Peyer's patch (tissue), 4 donors: Measurements from ENCODE around the gene NOTUM. TPM values are rescaled to one million over a fixed set of nuclear protein-coding genes. Genes with fewer than 3 reads are reported as not detected.

ENCODE experiments used
- DNase-seq, 3 donors: peaks; one replicate each; pipeline ENCODE4 v3.0.0-alpha.2; 2017 to 2019
- H3K27ac ChIP-seq, 4 donors: fragments of 200-600 bp; sonication (generic); one replicate each; pipeline ENCODE4 v1.5.1; 2016 to 2019
- H3K27me3 ChIP-seq, 2 donors: fragments of 200-600 bp; sonication (generic); one replicate each; pipeline ENCODE4 v1.5.1; 2019
- H3K36me3 ChIP-seq, 3 donors: fragments of 200-600 bp; sonication (generic); one replicate each; pipeline ENCODE4 v1.5.1; 2016 to 2019
- H3K4me1 ChIP-seq, 4 donors: fragments of 200-600 bp; sonication (generic); one replicate each; pipeline ENCODE4 v1.5.1; 2016 to 2019
- H3K4me3 ChIP-seq, 4 donors: fragments of 200-600 bp; sonication (generic); 1 replicate in 3 of 4; 2 replicates in 1 of 4; pipeline ENCODE4 v1.5.1; 2016 to 2019; ENCODE audit warnings: mild to moderate bottlenecking in 1 of 4
- H3K9me3 ChIP-seq, 4 donors: fragments of 200-600 bp; sonication (generic); one replicate each; pipeline ENCODE4 v1.5.1; 2016 to 2019; ENCODE audit warnings: mild to moderate bottlenecking in 1 of 4
- CTCF ChIP-seq, 6 experiments: fragments of 450-650 bp in 4 of 6; fragments of 200-600 bp in 2 of 6; sonication (generic) in 1 of 6; IDR thresholded peaks; one replicate each; pipeline ENCODE4 v1.5.1; 2017 to 2019; ENCODE audit warnings: antibody characterized with exemption in 6 of 6, mild to moderate bottlenecking in 3 of 6, moderate library complexity in 1 of 6
- POLR2A ChIP-seq, 2 donors: fragments of 450-650 bp; IDR thresholded peaks; one replicate each; pipeline ENCODE4 v1.5.1; 2017; ENCODE audit warnings: antibody characterized with exemption in 2 of 2, mild to moderate bottlenecking in 2 of 2, moderate library complexity in 2 of 2
- total RNA-seq, 4 donors: library from RNA; depleted of rRNA; stranded (reverse); fragments of >200 nt; gene quantifications; one replicate each; pipeline ENCODE4 v1.1.0, GENCODE V29; 2016

Gene NOTUM
- total RNA-seq, 4 donors from 2014 or later: 1.2 TPM; not detected in 3

- TF ChIP-seq CTCF (IDR thresholded peaks at IDR 0.05) (peak in 3 of 6 experiments; percentile 9 to 30 (median 18)), POLR2A (IDR thresholded peaks at IDR 0.05) (peak in 1 of 2 donors; percentile 77)
- Histone ChIP-seq H3K4me1 (peaks cover 0 to 11% (median 8%) of the 10 kb centered on the region in 4 donors), H3K27me3 (no peaks in the 10 kb centered on the region), H3K9me3 (no peaks in the 10 kb centered on the region), H3K27ac (peak within 1 kb of the TSS; percentile 61 to 96 (median 78)), H3K36me3 (peaks cover 0 to 72% (median 5%) of the 10 kb centered on the region in 3 donors), H3K4me3 (peak within 1 kb of the TSS; percentile 61 to 99 (median 86))
- peak; percentile 94 to 97 (median 97) for DNase-seq
Observed at GRCh38 chr17:81911277-81911961, 49.6 kb downstream of the NOTUM start, which contains the start of gene PCYT2. TSS of gene PCYT2 (minus strand) at chr17:81911399. CDS start at chr17:81911355, 44 bp downstream.

GRCh38 chr17:81910840-81911276 lies 50.1 kb downstream of the NOTUM start:
- TF ChIP-seq POLR2A (IDR thresholded peaks at IDR 0.05): no peak
- no peak for TF ChIP-seq CTCF (IDR thresholded peaks at IDR 0.05)
- Histone ChIP-seq H3K4me3 (peak overlapping the region; percentile 61 to 99 (median 86)), H3K4me1 (peaks cover 0 to 11% (median 8%) of the 10 kb centered on the region in 4 donors), H3K36me3 (peaks cover 0 to 76% (median 5%) of the 10 kb centered on the region in 3 donors), H3K27ac (peak overlapping the region; percentile 61 to 96 (median 78)), H3K27me3 (no peaks in the 10 kb centered on the region), H3K9me3 (no peaks in the 10 kb centered on the region)
- DNase-seq: peak in 1 of 3 donors; percentile 22

- peak overlapping the region; percentile 61 to 99 (median 86) for H3K4me3 ChIP-seq
- peak in 2 of 3 donors; percentile 75 to 79 for DNase-seq
- peaks cover 0 to 76% (median under 1%) of the 10 kb centered on the region in 3 donors for H3K36me3 ChIP-seq
- H3K27ac ChIP-seq: peak overlapping the region; percentile 61 to 96 (median 78)
- H3K9me3 ChIP-seq: no peaks in the 10 kb centered on the region
- peak in 1 of 2 donors; percentile 33 for TF ChIP-seq POLR2A (IDR thresholded peaks at IDR 0.05)
- peak in 1 of 6 experiments; percentile 5 for TF ChIP-seq CTCF (IDR thresholded peaks at IDR 0.05)
- H3K4me1 ChIP-seq: peaks cover 0 to 11% (median 8%) of the 10 kb centered on the region in 4 donors
- no peaks in the 10 kb centered on the region for H3K27me3 ChIP-seq
Observed at GRCh38 chr17:81909966-81910839, 50.8 kb downstream of the NOTUM start.

- no peaks in the 10 kb centered on the region for H3K9me3 ChIP-seq
- no peak for TF ChIP-seq POLR2A (IDR thresholded peaks at IDR 0.05)
- no peak for TF ChIP-seq CTCF (IDR thresholded peaks at IDR 0.05)
- no peak overlapping the region for H3K27ac ChIP-seq
- peaks cover 0 to 73% (median 0%) of the 10 kb centered on the region in 3 donors for H3K36me3 ChIP-seq
- peaks cover 0 to 11% (median 8%) of the 10 kb centered on the region in 4 donors for H3K4me1 ChIP-seq
- DNase-seq: no peak
- peak overlapping the region in 1 of 4 donors; percentile 99 for H3K4me3 ChIP-seq
- H3K27me3 ChIP-seq: no peaks in the 10 kb centered on the region
Observed at GRCh38 chr17:81909231-81909630, 51.8 kb downstream of the NOTUM start.

GRCh38 chr17:81908793-81909192 lies 52.2 kb downstream of the NOTUM start:
- Histone ChIP-seq H3K9me3 (no peaks in the 10 kb centered on the region), H3K27me3 (no peaks in the 10 kb centered on the region), H3K36me3 (peaks cover 0 to 71% (median 0%) of the 10 kb centered on the region in 3 donors), H3K4me3 (no peak overlapping the region), H3K4me1 (peaks cover 0 to 11% (median 8%) of the 10 kb centered on the region in 4 donors), H3K27ac (no peak overlapping the region)
- no peak for TF ChIP-seq CTCF (IDR thresholded peaks at IDR 0.05)
- TF ChIP-seq POLR2A (IDR thresholded peaks at IDR 0.05): no peak
- no peak for DNase-seq
